ENCODE data around the gene KLF15. TPM values are rescaled to one million over a fixed set of nuclear protein-coding genes. Genes with fewer than 3 reads are reported as not detected.

KLF15 gene
- total and polyA plus RNA-seq, 12 donors, result 13.5 to 61.3 (median 29.2) TPM

DNA sequence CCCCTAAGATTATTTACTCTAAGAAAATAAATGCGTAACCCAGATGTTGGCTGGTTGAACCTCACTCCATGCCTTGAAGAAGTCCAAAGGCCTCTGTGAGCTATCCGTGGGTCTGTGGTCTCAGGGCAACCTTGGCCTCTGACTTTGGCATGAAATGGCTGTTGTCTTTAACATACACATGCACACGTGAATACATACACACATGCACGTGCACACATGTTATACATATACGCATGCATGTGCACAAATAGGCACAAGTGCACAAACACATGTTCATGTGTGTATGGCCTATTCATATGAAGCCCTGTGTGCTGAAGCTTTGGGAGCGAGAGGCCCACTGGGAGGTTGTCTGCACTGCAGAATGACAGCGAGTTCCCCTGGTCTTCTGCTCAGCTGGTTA lies 50.8 kb downstream of the KLF15 start:
- DNase-seq (no peak), ATAC-seq (no peak)
- TF ChIP-seq, protein P1, sequence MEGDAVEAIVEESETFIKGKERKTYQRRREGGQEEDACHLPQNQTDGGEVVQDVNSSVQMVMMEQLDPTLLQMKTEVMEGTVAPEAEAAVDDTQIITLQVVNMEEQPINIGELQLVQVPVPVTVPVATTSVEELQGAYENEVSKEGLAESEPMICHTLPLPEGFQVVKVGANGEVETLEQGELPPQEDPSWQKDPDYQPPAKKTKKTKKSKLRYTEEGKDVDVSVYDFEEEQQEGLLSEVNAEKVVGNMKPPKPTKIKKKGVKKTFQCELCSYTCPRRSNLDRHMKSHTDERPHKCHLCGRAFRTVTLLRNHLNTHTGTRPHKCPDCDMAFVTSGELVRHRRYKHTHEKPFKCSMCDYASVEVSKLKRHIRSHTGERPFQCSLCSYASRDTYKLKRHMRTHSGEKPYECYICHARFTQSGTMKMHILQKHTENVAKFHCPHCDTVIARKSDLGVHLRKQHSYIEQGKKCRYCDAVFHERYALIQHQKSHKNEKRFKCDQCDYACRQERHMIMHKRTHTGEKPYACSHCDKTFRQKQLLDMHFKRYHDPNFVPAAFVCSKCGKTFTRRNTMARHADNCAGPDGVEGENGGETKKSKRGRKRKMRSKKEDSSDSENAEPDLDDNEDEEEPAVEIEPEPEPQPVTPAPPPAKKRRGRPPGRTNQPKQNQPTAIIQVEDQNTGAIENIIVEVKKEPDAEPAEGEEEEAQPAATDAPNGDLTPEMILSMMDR (IDR thresholded peaks at IDR 0.05), result no peak
- WGBS, 2 donors, result 87% methylated on average over 7 of the region's 7 CpGs
- Histone ChIP-seq H3K36me3 (no peaks in the 10 kb centered on the region), H3K27ac (no peak overlapping the region), H3K27me3 (no peaks in the 10 kb centered on the region), H3K4me3 (no peak overlapping the region), H3K9me3 (peaks cover 0 to 27% (median 12%) of the 10 kb centered on the region in 11 donors), H3K4me1 (peaks cover 0 to 4% (median 0%) of the 10 kb centered on the region in 9 donors)
- intact Hi-C loops (cut with DNase I), result no loop called here

DNA sequence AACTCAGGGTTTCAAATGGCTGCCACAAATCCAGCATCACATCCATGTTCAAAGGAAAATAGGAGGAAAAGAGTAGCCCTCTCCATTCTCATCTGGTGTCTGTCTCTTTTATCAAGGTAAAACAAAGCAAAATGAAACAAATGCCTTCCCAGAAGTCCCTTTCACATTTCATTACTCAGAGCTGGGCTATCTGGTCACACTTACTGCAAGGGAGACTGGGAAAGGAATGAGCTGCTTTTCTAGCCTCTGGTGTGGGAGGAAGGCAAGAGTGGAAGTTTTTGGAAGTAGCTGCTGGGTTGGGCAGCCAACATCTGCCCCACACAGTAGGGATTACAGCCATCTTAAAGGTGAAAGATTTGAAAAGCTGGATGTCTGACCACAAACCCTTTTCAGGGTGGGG lies 51.8 kb downstream of the KLF15 start:
- no peak for DNase-seq
- Histone ChIP-seq H3K27ac (no peak overlapping the region), H3K36me3 (no peaks in the 10 kb centered on the region), H3K27me3 (no peaks in the 10 kb centered on the region), H3K4me1 (peaks cover 0 to 12% (median 0%) of the 10 kb centered on the region in 9 donors), H3K9me3 (peaks cover 0 to 24% (median 12%) of the 10 kb centered on the region in 11 donors), H3K4me3 (no peak overlapping the region)
- intact Hi-C loops (cut with DNase I), result no loop called here
- TF ChIP-seq, protein P1 (IDR thresholded peaks at IDR 0.05), result no peak
- no peak for ATAC-seq

DNA sequence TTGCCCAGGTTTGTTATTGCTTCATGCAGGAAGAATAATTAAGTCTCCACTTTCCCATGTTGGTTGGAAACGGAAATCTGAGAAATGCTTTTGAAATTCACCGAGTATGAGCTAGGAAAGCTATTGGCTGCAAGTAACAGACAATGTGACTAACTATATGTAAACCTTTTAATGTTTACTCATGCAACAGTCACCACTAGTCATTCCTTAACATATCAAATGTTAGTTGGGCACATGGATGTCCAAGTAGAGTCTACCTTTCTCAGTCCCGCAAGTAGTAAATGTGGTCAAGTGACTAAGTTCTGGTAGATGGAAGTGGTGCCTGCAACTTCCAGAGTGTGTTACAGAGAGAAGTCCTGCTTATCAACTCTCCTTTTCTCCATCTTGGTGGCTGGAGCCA lies 52.5 kb downstream of the KLF15 start:
- H3K4me1 ChIP-seq, result peaks cover 0 to 12% (median 0%) of the 10 kb centered on the region in 9 donors
- H3K27me3 ChIP-seq, result no peaks in the 10 kb centered on the region
- H3K27ac ChIP-seq, result no peak overlapping the region
- peaks cover 0 to 24% (median 12%) of the 10 kb centered on the region in 11 donors for H3K9me3 ChIP-seq
- no peak for DNase-seq
- intact Hi-C loops (cut with DNase I), result loop anchor here in 1 of 10 donors (5.0 kb wide), 1 partner anchor 43 kb away; no protein-coding TSS in a partner anchor
- no peak overlapping the region for H3K4me3 ChIP-seq
- no peak for ATAC-seq
- no peaks in the 10 kb centered on the region for H3K36me3 ChIP-seq
- TF ChIP-seq, protein P1 (IDR thresholded peaks at IDR 0.05), result no peak
- WGBS, 2 donors, result 64 to 65% methylated on average over 3 of the region's 3 CpGs

DNA sequence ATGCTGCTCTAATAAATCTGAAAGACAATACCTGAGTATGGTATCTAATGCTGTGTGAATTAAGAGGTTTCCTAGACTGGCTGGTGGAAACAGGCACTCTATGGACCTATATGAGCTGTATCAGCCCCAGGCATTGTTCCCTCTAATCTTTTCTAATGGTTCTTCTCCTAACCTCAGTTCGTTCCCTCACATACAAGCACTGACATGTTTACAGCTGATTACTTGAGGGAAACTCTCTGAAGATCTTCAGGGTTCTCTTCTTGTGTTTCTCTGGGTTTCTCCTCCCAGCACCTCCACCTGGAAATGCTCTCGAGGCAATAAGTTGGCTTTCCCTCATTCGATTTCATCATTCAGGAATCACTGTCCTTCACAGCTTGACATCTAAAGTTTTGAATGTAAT lies 52.9 kb downstream of the KLF15 start:
- intact Hi-C loops (cut with DNase I), result loop anchor here in 1 of 10 donors (5.0 kb wide), 1 partner anchor 43 kb away; no protein-coding TSS in a partner anchor

More for the DNA sequence above, 52.9 kb downstream of the KLF15 start:
- 83 to 90% methylated on average over 3 of the region's 3 CpGs for WGBS, 2 donors
- H3K27ac ChIP-seq, result no peak overlapping the region
- H3K27me3 ChIP-seq, result no peaks in the 10 kb centered on the region
- H3K4me3 ChIP-seq, result no peak overlapping the region
- H3K36me3 ChIP-seq, result no peaks in the 10 kb centered on the region
- no peak for DNase-seq
- no peak for ATAC-seq
- peaks cover 0 to 24% (median 12%) of the 10 kb centered on the region in 11 donors for H3K9me3 ChIP-seq
- peaks cover 0 to 12% (median 0%) of the 10 kb centered on the region in 9 donors for H3K4me1 ChIP-seq
- TF ChIP-seq, protein P1 (IDR thresholded peaks at IDR 0.05), result no peak

All from heart right ventricle (tissue), 16 donors.